ENCODE measurements around the gene CCDC185.

Gene CCDC185

GRCh38 chr1:223349241-223349640 lies 44.0 kb upstream of the CCDC185 start:
- no peak for ATAC-seq
- TF ChIP-seq PATZ1 (CRISPR knock-in tag; IDR thresholded peaks at IDR 0.05; ENCODE audit: borderline replicate concordance): no peak
- no peak for TF ChIP-seq TOX (CRISPR knock-in tag; IDR thresholded peaks at IDR 0.05; ENCODE audit: borderline replicate concordance)
- peak; percentile 93 for TF ChIP-seq TCF4 (CRISPR knock-in tag; IDR thresholded peaks at IDR 0.05; ENCODE audit: borderline replicate concordance)
- TF ChIP-seq ARNTL (CRISPR knock-in tag; IDR thresholded peaks at IDR 0.05; ENCODE audit: borderline replicate concordance, low read depth): no peak
- no peak for TF ChIP-seq RARB (CRISPR knock-in tag; IDR thresholded peaks at IDR 0.05)
- TF ChIP-seq TSHZ2 (CRISPR knock-in tag; IDR thresholded peaks at IDR 0.05): 0 out of 2 replicates have a peak, but pooled peaks have one; percentile 23
- TF ChIP-seq GLIS3 (CRISPR knock-in tag; IDR thresholded peaks at IDR 0.05): no peak
- 0 out of 2 replicates have a peak, but pooled peaks have one; percentile 10 for TF ChIP-seq ZNF8 (CRISPR knock-in tag; IDR thresholded peaks at IDR 0.05)
- no peak for TF ChIP-seq SNAI2 (CRISPR knock-in tag; IDR thresholded peaks at IDR 0.05)
- TF ChIP-seq CSRNP3 (CRISPR knock-in tag; IDR thresholded peaks at IDR 0.05): peak; percentile 45; the same call in 1 of the 2 replicates
- TF ChIP-seq ISL1 (CRISPR knock-in tag; IDR thresholded peaks at IDR 0.05): no peak
- no peak for TF ChIP-seq CSDC2 (CRISPR knock-in tag; IDR thresholded peaks at IDR 0.05)
- TF ChIP-seq ZFP3 (CRISPR knock-in tag; IDR thresholded peaks at IDR 0.05): no peak
- TF ChIP-seq ZC3H10 (CRISPR knock-in tag; IDR thresholded peaks at IDR 0.05): no peak
- TF ChIP-seq BACH2 (CRISPR knock-in tag; IDR thresholded peaks at IDR 0.05; ENCODE audit: borderline replicate concordance): no peak

- ATAC-seq: no peak
- TF ChIP-seq PPARA (CRISPR knock-in tag; IDR thresholded peaks at IDR 0.05; ENCODE audit: borderline replicate concordance) (no peak), ISL1 (CRISPR knock-in tag; IDR thresholded peaks at IDR 0.05) (no peak), CSDC2 (CRISPR knock-in tag; IDR thresholded peaks at IDR 0.05) (no peak), OSR1 (CRISPR knock-in tag; IDR thresholded peaks at IDR 0.05) (no peak), ZNF70 (CRISPR knock-in tag; IDR thresholded peaks at IDR 0.05) (no peak)
Observed at GRCh38 chr1:223350361-223350908, 42.8 kb upstream of the CCDC185 start.

- no peak for ATAC-seq
- TF ChIP-seq ZNF8 (CRISPR knock-in tag; IDR thresholded peaks at IDR 0.05) (no peak), ISL1 (CRISPR knock-in tag; IDR thresholded peaks at IDR 0.05) (no peak), ESRRG (CRISPR knock-in tag; IDR thresholded peaks at IDR 0.05) (no peak), ZFP3 (CRISPR knock-in tag; IDR thresholded peaks at IDR 0.05) (no peak), POU6F1 (CRISPR knock-in tag; IDR thresholded peaks at IDR 0.05; ENCODE audit: borderline replicate concordance, low read depth) (no peak), RARB (CRISPR knock-in tag; IDR thresholded peaks at IDR 0.05) (no peak), ZNF70 (CRISPR knock-in tag; IDR thresholded peaks at IDR 0.05) (no peak), TCF4 (CRISPR knock-in tag; IDR thresholded peaks at IDR 0.05; ENCODE audit: borderline replicate concordance) (no peak), ZNF565 (CRISPR knock-in tag; conservative IDR thresholded peaks at IDR 0.05; ENCODE audit: low read depth) (no peak), GLIS3 (CRISPR knock-in tag; IDR thresholded peaks at IDR 0.05) (no peak), CREB5 (CRISPR knock-in tag; IDR thresholded peaks at IDR 0.05; ENCODE audit: low read depth) (no peak), TOX (CRISPR knock-in tag; IDR thresholded peaks at IDR 0.05; ENCODE audit: borderline replicate concordance) (no peak), ZFP30 (CRISPR knock-in tag; IDR thresholded peaks at IDR 0.05) (no peak)
Observed at GRCh38 chr1:223352944-223353343, 40.3 kb upstream of the CCDC185 start.
